ENCODE measurements around the gene ANKRD2. TPM values are rescaled to one million over a fixed set of nuclear protein-coding genes. Genes with fewer than 3 reads are reported as not detected.
"Not testable (repeated sequence)": the region's sequence is repeated elsewhere in the genome, so short reads cannot be mapped to it uniquely, and the experiment has no call there.

The ANKRD2 gene
- total RNA-seq: 0.08 TPM in 1 of 2 replicates, not detected in the other

GRCh38 chr10:97572214-97572989 is at the start of gene ANKRD2:
ANKRD2 (plus strand) TSS chr10:97572779; CDS start chr10:97572789, 10 bp downstream.
- TF ChIP-seq, protein P1, sequence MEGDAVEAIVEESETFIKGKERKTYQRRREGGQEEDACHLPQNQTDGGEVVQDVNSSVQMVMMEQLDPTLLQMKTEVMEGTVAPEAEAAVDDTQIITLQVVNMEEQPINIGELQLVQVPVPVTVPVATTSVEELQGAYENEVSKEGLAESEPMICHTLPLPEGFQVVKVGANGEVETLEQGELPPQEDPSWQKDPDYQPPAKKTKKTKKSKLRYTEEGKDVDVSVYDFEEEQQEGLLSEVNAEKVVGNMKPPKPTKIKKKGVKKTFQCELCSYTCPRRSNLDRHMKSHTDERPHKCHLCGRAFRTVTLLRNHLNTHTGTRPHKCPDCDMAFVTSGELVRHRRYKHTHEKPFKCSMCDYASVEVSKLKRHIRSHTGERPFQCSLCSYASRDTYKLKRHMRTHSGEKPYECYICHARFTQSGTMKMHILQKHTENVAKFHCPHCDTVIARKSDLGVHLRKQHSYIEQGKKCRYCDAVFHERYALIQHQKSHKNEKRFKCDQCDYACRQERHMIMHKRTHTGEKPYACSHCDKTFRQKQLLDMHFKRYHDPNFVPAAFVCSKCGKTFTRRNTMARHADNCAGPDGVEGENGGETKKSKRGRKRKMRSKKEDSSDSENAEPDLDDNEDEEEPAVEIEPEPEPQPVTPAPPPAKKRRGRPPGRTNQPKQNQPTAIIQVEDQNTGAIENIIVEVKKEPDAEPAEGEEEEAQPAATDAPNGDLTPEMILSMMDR (IDR thresholded peaks at IDR 0.05; ENCODE audit: insufficient read depth, low read length, poor library complexity, severe bottlenecking): peak; percentile 94
- no peak for DNase-seq (ENCODE audit: low read depth)
- Histone ChIP-seq H3K27me3 (ENCODE audit: control insufficient read depth, insufficient read depth, low read length) (no peaks in the 10 kb centered on the region), H3K4me3 (ENCODE audit: low read depth, low read length) (no peak within 1 kb of the TSS), H3K36me3 (ENCODE audit: control insufficient read depth, insufficient read depth, low read length) (peaks cover 1% of the 10 kb centered on the region)

DNA sequence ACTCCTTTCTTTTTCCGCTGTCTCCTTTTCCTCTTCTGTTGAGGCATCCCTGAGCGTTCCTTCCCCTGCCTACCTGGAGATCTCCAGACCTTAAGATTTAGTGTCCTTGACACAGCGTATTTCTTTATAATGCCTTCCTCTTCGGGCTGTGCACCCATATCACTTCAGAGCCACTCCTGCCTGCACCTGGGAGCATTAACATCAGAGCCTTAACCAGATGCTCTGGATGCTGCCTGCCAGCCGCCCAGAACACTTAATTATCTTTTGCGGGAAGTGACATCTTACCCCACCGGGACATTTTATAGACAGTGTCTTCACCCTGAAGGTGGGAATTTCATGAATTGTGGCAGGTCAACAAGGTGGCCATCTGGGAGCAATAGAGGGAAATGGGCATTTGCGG is 49.6 kb upstream of the ANKRD2 start:
- TF ChIP-seq, protein P1 (IDR thresholded peaks at IDR 0.05; ENCODE audit: insufficient read depth, low read length, poor library complexity, severe bottlenecking): no peak
- Histone ChIP-seq H3K27me3 (ENCODE audit: control insufficient read depth, insufficient read depth, low read length) (no peaks in the 10 kb centered on the region), H3K36me3 (ENCODE audit: control insufficient read depth, insufficient read depth, low read length) (no peaks in the 10 kb centered on the region), H3K4me3 (ENCODE audit: low read depth, low read length) (no peak overlapping the region)
- no peak for DNase-seq (ENCODE audit: low read depth)

- Histone ChIP-seq H3K4me3 (ENCODE audit: low read depth, low read length) (no peak overlapping the region), H3K27me3 (ENCODE audit: control insufficient read depth, insufficient read depth, low read length) (no peaks in the 10 kb centered on the region), H3K36me3 (ENCODE audit: control insufficient read depth, insufficient read depth, low read length) (no peaks in the 10 kb centered on the region)
- TF ChIP-seq, protein P1 (IDR thresholded peaks at IDR 0.05; ENCODE audit: insufficient read depth, low read length, poor library complexity, severe bottlenecking): no peak
- DNase-seq (ENCODE audit: low read depth): no peak
Measured at GRCh38 chr10:97525086-97525485, 47.5 kb upstream of the ANKRD2 start.

DNA sequence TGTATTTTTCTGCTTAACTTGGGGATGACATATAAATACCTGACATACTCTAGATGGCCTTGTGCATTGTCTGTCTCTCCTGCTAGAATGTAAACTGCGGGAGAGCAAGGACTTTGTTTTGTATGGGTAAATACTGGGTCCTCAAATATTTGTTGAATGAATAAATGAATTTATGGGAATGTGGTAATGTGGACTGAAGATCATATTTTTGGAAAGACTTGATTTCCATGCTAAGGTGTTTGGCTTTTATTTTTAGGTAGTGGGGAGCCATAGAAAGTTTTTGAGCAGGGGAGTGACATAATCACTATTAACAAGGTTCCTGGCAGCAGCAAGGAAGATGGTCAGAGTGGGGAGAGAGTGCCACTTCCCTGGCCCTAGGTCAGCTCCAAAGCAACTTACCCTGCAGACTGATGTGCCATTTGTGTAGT is 46.9 kb upstream of the ANKRD2 start:
- no peak overlapping the region for H3K4me3 ChIP-seq (ENCODE audit: low read depth, low read length)
- no peaks in the 10 kb centered on the region for H3K27me3 ChIP-seq (ENCODE audit: control insufficient read depth, insufficient read depth, low read length)
- no peak for DNase-seq (ENCODE audit: low read depth)
- no peaks in the 10 kb centered on the region for H3K36me3 ChIP-seq (ENCODE audit: control insufficient read depth, insufficient read depth, low read length)
- TF ChIP-seq, protein P1 (IDR thresholded peaks at IDR 0.05; ENCODE audit: insufficient read depth, low read length, poor library complexity, severe bottlenecking): no peak

GRCh38 chr10:97528876-97529275 is 43.7 kb upstream of the ANKRD2 start:
- H3K4me3 ChIP-seq (ENCODE audit: low read depth, low read length); H3K27me3 ChIP-seq (ENCODE audit: control insufficient read depth, insufficient read depth, low read length); H3K36me3 ChIP-seq (ENCODE audit: control insufficient read depth, insufficient read depth, low read length); DNase-seq (ENCODE audit: low read depth): not testable (repeated sequence)

- TF ChIP-seq, protein P1 (IDR thresholded peaks at IDR 0.05; ENCODE audit: insufficient read depth, low read length, poor library complexity, severe bottlenecking): no peak
- Histone ChIP-seq H3K4me3 (ENCODE audit: low read depth, low read length) (no peak overlapping the region), H3K27me3 (ENCODE audit: control insufficient read depth, insufficient read depth, low read length) (no peaks in the 10 kb centered on the region), H3K36me3 (ENCODE audit: control insufficient read depth, insufficient read depth, low read length) (no peaks in the 10 kb centered on the region)
- DNase-seq (ENCODE audit: low read depth): no peak
Measured at GRCh38 chr10:97529685-97530465, 42.7 kb upstream of the ANKRD2 start.

Measured in kidney epithelial cell (primary cell).